Measurements from ENCODE around the gene SYNDIG1. TPM values are rescaled to one million over a fixed set of nuclear protein-coding genes. Genes with fewer than 3 reads are reported as not detected.

The SYNDIG1 gene
- polyA plus RNA-seq (2011; rRNA removed), result not detected in 2 replicates
- polyA minus RNA-seq (2011; rRNA and poly(A)+ RNA removed), result not detected in 2 replicates

- ChIA-PET POLR2A (no interaction called here), CTCF (no interaction called here)
- peaks cover 38% of the 10 kb centered on the region for H3K27me3 ChIP-seq (ENCODE audit: control insufficient read depth, insufficient read depth, low read length)
- no peak within 1 kb of the TSS for H3K4me3 ChIP-seq (ENCODE audit: low read depth, low read length)
- no peak within 1 kb of the TSS for H3K27ac ChIP-seq (ENCODE audit: low read depth, low read length)
- no peaks in the 10 kb centered on the region; the same call in 1 of the 2 replicates for H3K9me3 ChIP-seq (ENCODE audit: control insufficient read depth, insufficient read depth, low read length)
- DNase-seq (ENCODE audit: low read depth, low spot score), result no peak
- no peak for TF ChIP-seq CTCF (IDR thresholded peaks at IDR 0.05; ENCODE audit: low read depth, low read length)
Observed at GRCh38 chr20:24469116-24469893, at the start of gene SYNDIG1. SYNDIG1 (plus strand) TSS chr20:24469629; CDS start chr20:24543098, 73,469 bp downstream.

GRCh38 chr20:24419786-24420185, 49.6 kb upstream of the SYNDIG1 start:
- Histone ChIP-seq H3K27ac (ENCODE audit: low read depth, low read length) (no peak overlapping the region), H3K9me3 (ENCODE audit: control insufficient read depth, insufficient read depth, low read length) (peaks cover under 1% of the 10 kb centered on the region; the same call in 1 of the 2 replicates), H3K4me3 (ENCODE audit: low read depth, low read length) (no peak overlapping the region), H3K27me3 (ENCODE audit: control insufficient read depth, insufficient read depth, low read length) (no peaks in the 10 kb centered on the region)
- ChIA-PET CTCF (no interaction called here), POLR2A (no interaction called here)
- no peak for TF ChIP-seq CTCF (IDR thresholded peaks at IDR 0.05; ENCODE audit: low read depth, low read length)
- no peak for DNase-seq (ENCODE audit: low read depth, low spot score)

- no peak for TF ChIP-seq CTCF (IDR thresholded peaks at IDR 0.05; ENCODE audit: low read depth, low read length)
- Histone ChIP-seq H3K9me3 (ENCODE audit: control insufficient read depth, insufficient read depth, low read length) (no peaks in the 10 kb centered on the region; the same call in 1 of the 2 replicates), H3K27ac (ENCODE audit: low read depth, low read length) (no peak overlapping the region), H3K4me3 (ENCODE audit: low read depth, low read length) (no peak overlapping the region), H3K27me3 (ENCODE audit: control insufficient read depth, insufficient read depth, low read length) (no peaks in the 10 kb centered on the region)
- POLR2A ChIA-PET, result no interaction called here
- no peak for DNase-seq (ENCODE audit: low read depth, low spot score)
- CTCF ChIA-PET, result no interaction called here
Observed at GRCh38 chr20:24420567-24420966, 48.9 kb upstream of the SYNDIG1 start.

GRCh38 chr20:24421071-24421470, 48.4 kb upstream of the SYNDIG1 start:
- no peak for DNase-seq (ENCODE audit: low read depth, low spot score)
- no peak for TF ChIP-seq CTCF (IDR thresholded peaks at IDR 0.05; ENCODE audit: low read depth, low read length)
- ChIA-PET CTCF (no interaction called here), POLR2A (no interaction called here)
- no peak overlapping the region for H3K4me3 ChIP-seq (ENCODE audit: low read depth, low read length)
- no peaks in the 10 kb centered on the region; the same call in 1 of the 2 replicates for H3K9me3 ChIP-seq (ENCODE audit: control insufficient read depth, insufficient read depth, low read length)
- no peaks in the 10 kb centered on the region for H3K27me3 ChIP-seq (ENCODE audit: control insufficient read depth, insufficient read depth, low read length)
- no peak overlapping the region for H3K27ac ChIP-seq (ENCODE audit: low read depth, low read length)

GRCh38 chr20:24422091-24422760, 47.2 kb upstream of the SYNDIG1 start:
- Histone ChIP-seq H3K27ac (ENCODE audit: low read depth, low read length) (no peak overlapping the region), H3K27me3 (ENCODE audit: control insufficient read depth, insufficient read depth, low read length) (no peaks in the 10 kb centered on the region), H3K4me3 (ENCODE audit: low read depth, low read length) (no peak overlapping the region), H3K9me3 (ENCODE audit: control insufficient read depth, insufficient read depth, low read length) (no peaks in the 10 kb centered on the region)
- ChIA-PET CTCF (no interaction called here), POLR2A (no interaction called here)
- no peak for DNase-seq (ENCODE audit: low read depth, low spot score)
- TF ChIP-seq CTCF (IDR thresholded peaks at IDR 0.05; ENCODE audit: low read depth, low read length), result no peak

Measured in AG04450 (cell line).